Activated CD4-positive, alpha-beta memory T cell treated with anti-CD3 and anti-CD28 coated beads, Interleukin-2, amount 10 ng/mL, durations not matched to agents 7 days and 5 days (primary cell): ENCODE measurements around the gene PASD1. TPM values are rescaled to one million over a fixed set of nuclear protein-coding genes. Genes with fewer than 3 reads are reported as not detected.

Experiments used
- CTCF ChIA-PET: fragments of 350-600 bp; sonication (Branson Sonifier 250); formaldehyde crosslinking; loops from one replicate; lab custom pipeline; 2021; ENCODE audit warnings: antibody characterized with exemption, inconsistent platforms; lab: Charles Lee
- POLR2A ChIA-PET: fragments of 350-600 bp; sonication (Branson Sonifier 250); formaldehyde crosslinking; loops from one replicate; lab custom pipeline; 2021; ENCODE audit warnings: antibody characterized with exemption; lab: Charles Lee
- DNase-seq: peaks from one replicate; pipeline ENCODE4 v3.0.0-alpha.2; 2020
- H3K27ac Mint-ChIP-seq: one replicate; pipeline ENCODE4 v1.8.0; 2021; ENCODE audit warnings: mild to moderate bottlenecking, mixed read lengths
- H3K27me3 Mint-ChIP-seq: one replicate; pipeline ENCODE4 v1.8.0; 2021; ENCODE audit warnings: mixed read lengths
- H3K36me3 Mint-ChIP-seq: one replicate; pipeline ENCODE4 v1.8.0; 2021; ENCODE audit warnings: low read depth, mixed read lengths
- H3K4me1 Mint-ChIP-seq: one replicate; pipeline ENCODE4 v1.8.0; 2021; ENCODE audit warnings: mixed read lengths
- H3K4me3 Mint-ChIP-seq: one replicate; pipeline ENCODE4 v1.8.0; 2021; ENCODE audit warnings: mild to moderate bottlenecking, mixed read lengths
- H3K9me3 Mint-ChIP-seq: one replicate; pipeline ENCODE4 v1.8.0; 2021; ENCODE audit warnings: mixed read lengths
- total RNA-seq, 2 experiments: library from RNA; stranded (reverse); gene quantifications; one replicate each; pipeline ENCODE4 v1.2.3, GENCODE V29; 2021

The PASD1 gene
- total RNA-seq, 2 experiments from 2014 or later: not detected

DNA sequence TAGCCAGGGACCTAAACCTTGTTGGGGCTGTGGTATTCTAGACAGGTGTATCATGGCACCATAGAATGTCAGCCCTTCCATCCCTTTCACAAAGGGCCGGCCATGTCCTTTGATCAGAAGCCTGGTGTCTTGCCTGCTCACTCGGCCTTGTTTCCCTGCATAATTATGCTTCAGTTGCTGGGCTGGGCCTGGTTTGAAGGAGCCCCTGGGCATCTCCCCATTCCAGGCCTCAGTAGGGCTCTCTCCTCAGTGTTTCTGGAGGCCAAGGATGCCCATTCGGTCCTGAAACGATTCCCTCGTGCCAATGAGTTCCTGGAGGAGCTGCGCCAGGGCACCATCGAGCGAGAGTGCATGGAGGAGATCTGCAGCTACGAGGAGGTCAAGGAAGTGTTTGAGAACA lies 136.3 kb downstream of the PASD1 start:
- CTCF ChIA-PET: no interaction called here
- no peaks in the 10 kb centered on the region for H3K4me1 Mint-ChIP-seq
- no peak overlapping the region for H3K4me3 Mint-ChIP-seq
- no peaks in the 10 kb centered on the region for H3K36me3 Mint-ChIP-seq
- POLR2A ChIA-PET: no interaction called here
- H3K9me3 Mint-ChIP-seq: no peaks in the 10 kb centered on the region
- no peak for DNase-seq
- H3K27ac Mint-ChIP-seq: no peak overlapping the region
- H3K27me3 Mint-ChIP-seq: peaks cover 4% of the 10 kb centered on the region

DNA sequence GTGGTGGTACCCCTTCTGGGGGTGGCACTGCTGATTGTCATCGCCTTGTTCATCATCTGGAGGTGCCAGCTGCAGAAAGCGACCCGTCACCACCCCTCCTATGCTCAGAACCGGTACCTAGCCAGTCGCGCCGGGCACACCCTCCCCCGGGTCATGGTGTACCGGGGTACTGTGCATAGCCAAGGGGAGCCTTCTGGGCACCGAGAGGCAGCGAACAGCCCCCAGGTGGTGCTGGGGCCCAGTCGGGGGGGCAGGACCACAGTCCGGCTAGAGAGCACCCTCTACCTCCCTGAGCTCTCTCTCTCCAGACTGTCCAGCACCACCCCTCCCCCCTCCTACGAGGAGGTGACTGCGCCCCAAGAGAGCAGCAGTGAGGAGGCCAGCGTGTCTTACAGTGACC lies 137.1 kb downstream of the PASD1 start:
- POLR2A ChIA-PET: no interaction called here
- no peaks in the 10 kb centered on the region for H3K36me3 Mint-ChIP-seq
- CTCF ChIA-PET: no interaction called here
- peaks cover 3% of the 10 kb centered on the region for H3K27me3 Mint-ChIP-seq
- no peak for DNase-seq
- no peak overlapping the region for H3K4me3 Mint-ChIP-seq
- no peaks in the 10 kb centered on the region for H3K4me1 Mint-ChIP-seq
- no peak overlapping the region for H3K27ac Mint-ChIP-seq
- no peaks in the 10 kb centered on the region for H3K9me3 Mint-ChIP-seq

DNA sequence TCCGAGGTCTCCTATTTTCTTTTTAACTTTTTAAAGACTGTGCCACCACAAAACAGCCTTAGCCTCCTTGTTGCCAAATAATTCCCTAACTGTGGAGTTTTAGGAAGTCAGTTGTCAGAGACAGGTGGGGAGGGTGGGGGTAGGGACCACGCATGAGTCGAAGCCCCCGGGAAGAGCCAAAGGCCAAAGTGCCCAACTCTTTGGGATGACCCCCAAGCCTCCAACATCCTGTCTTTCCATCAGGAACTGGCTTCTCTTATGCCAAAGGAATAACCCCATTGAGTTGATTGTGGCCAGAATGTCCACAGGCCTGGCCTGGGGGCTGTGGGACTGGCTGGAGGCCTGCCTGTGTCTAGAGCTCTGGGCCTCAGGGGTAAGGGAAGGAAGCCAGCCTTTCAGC lies 137.6 kb downstream of the PASD1 start:
- Mint-ChIP-seq H3K9me3 (no peaks in the 10 kb centered on the region), H3K4me3 (no peak overlapping the region), H3K4me1 (no peaks in the 10 kb centered on the region), H3K36me3 (no peaks in the 10 kb centered on the region), H3K27ac (no peak overlapping the region), H3K27me3 (no peaks in the 10 kb centered on the region)
- POLR2A ChIA-PET: no interaction called here
- CTCF ChIA-PET: no interaction called here
- DNase-seq: no peak

GRCh38 chrX:151701531-151701930 lies 138.1 kb downstream of the PASD1 start:
- no peaks in the 10 kb centered on the region for H3K27me3 Mint-ChIP-seq
- no peak overlapping the region for H3K27ac Mint-ChIP-seq
- no peak for DNase-seq
- no peaks in the 10 kb centered on the region for H3K4me1 Mint-ChIP-seq
- H3K36me3 Mint-ChIP-seq: no peaks in the 10 kb centered on the region
- H3K4me3 Mint-ChIP-seq: no peak overlapping the region
- H3K9me3 Mint-ChIP-seq: no peaks in the 10 kb centered on the region
- ChIA-PET POLR2A (no interaction called here), CTCF (no interaction called here)

DNA sequence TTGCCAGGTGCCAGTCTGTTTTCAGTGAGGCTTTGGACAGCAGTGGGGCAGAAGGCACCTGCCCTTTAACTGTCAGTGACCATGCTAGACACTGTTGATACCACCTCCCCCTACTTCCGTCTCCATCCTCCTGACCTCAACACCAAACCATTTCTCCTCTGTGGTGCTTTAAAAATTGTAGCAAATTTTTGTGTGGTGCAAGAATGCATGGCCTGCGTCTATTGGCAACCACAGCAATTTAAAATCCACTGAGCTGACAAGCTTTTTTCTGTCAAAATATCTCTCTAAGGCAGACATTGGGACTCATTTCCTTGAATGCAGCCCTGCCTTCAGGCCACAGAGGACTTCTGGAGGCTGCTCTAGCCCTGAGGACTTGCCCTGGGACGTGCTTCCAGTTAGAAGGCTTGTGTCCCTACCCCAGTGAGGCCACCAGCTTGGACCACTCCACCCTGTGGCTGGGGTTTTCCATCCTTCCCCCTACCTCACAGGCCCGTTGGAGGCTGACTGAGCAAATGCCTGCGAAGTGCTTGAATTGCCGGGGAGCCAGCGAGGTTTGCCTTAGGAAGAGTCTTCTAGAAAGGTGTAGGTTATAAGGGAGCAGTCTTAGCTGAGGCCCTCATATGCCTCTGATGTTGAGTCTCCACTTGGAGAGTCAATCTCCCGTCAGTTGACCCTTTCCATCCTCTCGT lies 138.7 kb downstream of the PASD1 start:
- POLR2A ChIA-PET: no interaction called here
- CTCF ChIA-PET: no interaction called here
- no peak overlapping the region for H3K4me3 Mint-ChIP-seq
- no peaks in the 10 kb centered on the region for H3K36me3 Mint-ChIP-seq
- H3K27ac Mint-ChIP-seq: no peak overlapping the region
- no peaks in the 10 kb centered on the region for H3K4me1 Mint-ChIP-seq
- H3K27me3 Mint-ChIP-seq: no peaks in the 10 kb centered on the region
- no peaks in the 10 kb centered on the region for H3K9me3 Mint-ChIP-seq
- DNase-seq: no peak

GRCh38 chrX:151702741-151703340 lies 139.4 kb downstream of the PASD1 start:
- CTCF ChIA-PET: no interaction called here
- H3K9me3 Mint-ChIP-seq: no peaks in the 10 kb centered on the region
- H3K27me3 Mint-ChIP-seq: no peaks in the 10 kb centered on the region
- POLR2A ChIA-PET: no interaction called here
- no peaks in the 10 kb centered on the region for H3K4me1 Mint-ChIP-seq
- no peak overlapping the region for H3K4me3 Mint-ChIP-seq
- DNase-seq: no peak
- no peak overlapping the region for H3K27ac Mint-ChIP-seq
- H3K36me3 Mint-ChIP-seq: no peaks in the 10 kb centered on the region

GRCh38 chrX:151703487-151703886 lies 140.0 kb downstream of the PASD1 start:
- no peaks in the 10 kb centered on the region for H3K9me3 Mint-ChIP-seq
- CTCF ChIA-PET: no interaction called here
- H3K4me3 Mint-ChIP-seq: no peak overlapping the region
- no peaks in the 10 kb centered on the region for H3K4me1 Mint-ChIP-seq
- no peak for DNase-seq
- H3K36me3 Mint-ChIP-seq: no peaks in the 10 kb centered on the region
- no peaks in the 10 kb centered on the region for H3K27me3 Mint-ChIP-seq
- POLR2A ChIA-PET: no interaction called here
- H3K27ac Mint-ChIP-seq: no peak overlapping the region

GRCh38 chrX:151704041-151704663 lies 140.7 kb downstream of the PASD1 start:
- Mint-ChIP-seq H3K4me1 (no peaks in the 10 kb centered on the region), H3K27ac (no peak overlapping the region), H3K36me3 (no peaks in the 10 kb centered on the region), H3K27me3 (no peaks in the 10 kb centered on the region), H3K4me3 (no peak overlapping the region), H3K9me3 (no peaks in the 10 kb centered on the region)
- ChIA-PET CTCF (no interaction called here), POLR2A (no interaction called here)
- no peak for DNase-seq

- H3K36me3 Mint-ChIP-seq: no peaks in the 10 kb centered on the region
- H3K27ac Mint-ChIP-seq: no peak overlapping the region
- no peaks in the 10 kb centered on the region for H3K27me3 Mint-ChIP-seq
- H3K9me3 Mint-ChIP-seq: no peaks in the 10 kb centered on the region
- no peak for DNase-seq
- no peak overlapping the region for H3K4me3 Mint-ChIP-seq
- ChIA-PET POLR2A (no interaction called here), CTCF (no interaction called here)
- H3K4me1 Mint-ChIP-seq: no peaks in the 10 kb centered on the region
These were observed 145.3 kb downstream of the PASD1 start for GRCh38 chrX:151708821-151709220.

DNA sequence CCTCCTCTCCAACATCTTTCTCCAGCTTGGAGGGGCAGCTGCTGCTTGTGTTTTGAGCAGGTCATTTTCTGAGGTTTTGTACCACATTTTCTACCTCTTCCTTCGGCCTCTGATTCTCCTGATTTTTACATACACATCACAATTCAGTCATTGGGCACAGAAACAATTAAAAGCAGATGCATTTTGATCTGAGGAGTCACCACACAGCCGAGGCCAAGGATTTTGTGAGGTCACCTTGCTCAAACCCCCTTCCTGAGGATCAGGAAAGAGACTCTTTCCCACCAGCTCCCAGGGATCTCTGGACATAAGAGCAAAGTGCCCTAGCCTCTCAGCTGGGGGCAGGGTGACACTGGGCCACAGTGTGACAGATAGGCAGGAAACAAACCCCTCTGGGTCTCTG lies 147.0 kb downstream of the PASD1 start:
- no peak overlapping the region for H3K27ac Mint-ChIP-seq
- H3K4me1 Mint-ChIP-seq: no peaks in the 10 kb centered on the region
- H3K27me3 Mint-ChIP-seq: no peaks in the 10 kb centered on the region
- no peak for DNase-seq
- CTCF ChIA-PET: no interaction called here
- H3K36me3 Mint-ChIP-seq: no peaks in the 10 kb centered on the region
- POLR2A ChIA-PET: no interaction called here
- no peaks in the 10 kb centered on the region for H3K9me3 Mint-ChIP-seq
- no peak overlapping the region for H3K4me3 Mint-ChIP-seq

GRCh38 chrX:151711154-151711553 lies 147.7 kb downstream of the PASD1 start:
- H3K4me1 Mint-ChIP-seq: no peaks in the 10 kb centered on the region
- no peak overlapping the region for H3K27ac Mint-ChIP-seq
- no peak for DNase-seq
- POLR2A ChIA-PET: no interaction called here
- no peaks in the 10 kb centered on the region for H3K27me3 Mint-ChIP-seq
- CTCF ChIA-PET: no interaction called here
- H3K9me3 Mint-ChIP-seq: no peaks in the 10 kb centered on the region
- no peaks in the 10 kb centered on the region for H3K36me3 Mint-ChIP-seq
- H3K4me3 Mint-ChIP-seq: no peak overlapping the region

GRCh38 chrX:151711787-151712186 lies 148.3 kb downstream of the PASD1 start:
- Mint-ChIP-seq H3K36me3 (no peaks in the 10 kb centered on the region), H3K4me1 (no peaks in the 10 kb centered on the region), H3K27ac (no peak overlapping the region), H3K9me3 (no peaks in the 10 kb centered on the region), H3K27me3 (peaks cover 2% of the 10 kb centered on the region), H3K4me3 (no peak overlapping the region)
- DNase-seq: no peak
- ChIA-PET CTCF (no interaction called here), POLR2A (no interaction called here)

- CTCF ChIA-PET: no interaction called here
- no peaks in the 10 kb centered on the region for H3K4me1 Mint-ChIP-seq
- peaks cover 2% of the 10 kb centered on the region for H3K27me3 Mint-ChIP-seq
- POLR2A ChIA-PET: no interaction called here
- no peak overlapping the region for H3K27ac Mint-ChIP-seq
- no peak for DNase-seq
- H3K9me3 Mint-ChIP-seq: no peaks in the 10 kb centered on the region
- H3K36me3 Mint-ChIP-seq: no peaks in the 10 kb centered on the region
- no peak overlapping the region for H3K4me3 Mint-ChIP-seq
These were observed 148.8 kb downstream of the PASD1 start for GRCh38 chrX:151712253-151712652.

- DNase-seq: peak; percentile 16
- H3K9me3 Mint-ChIP-seq: no peaks in the 10 kb centered on the region
- H3K27ac Mint-ChIP-seq: no peak overlapping the region
- H3K27me3 Mint-ChIP-seq: peaks cover 4% of the 10 kb centered on the region
- no peak overlapping the region for H3K4me3 Mint-ChIP-seq
- CTCF ChIA-PET: no interaction called here
- no peaks in the 10 kb centered on the region for H3K4me1 Mint-ChIP-seq
- POLR2A ChIA-PET: no interaction called here
- no peaks in the 10 kb centered on the region for H3K36me3 Mint-ChIP-seq
These were observed 150.4 kb downstream of the PASD1 start for GRCh38 chrX:151713849-151714248.
